Neural crest cell (in vitro differentiated cells): ENCODE data around the gene FEN1. TPM values are rescaled to one million over a fixed set of nuclear protein-coding genes. Genes with fewer than 3 reads are reported as not detected.

ENCODE experiments used
- DNase-seq: peaks from one replicate; pipeline ENCODE4 v3.0.0; 2021; ENCODE audit warnings: low read depth, mixed read lengths, low spot score
- H3K27ac Mint-ChIP-seq: one replicate; pipeline ENCODE4 v1.8.0; 2021; ENCODE audit warnings: mild to moderate bottlenecking, mixed read lengths; ENCODE audit not compliant: unreplicated experiment
- H3K27me3 Mint-ChIP-seq: 2 replicates; pipeline ENCODE4 v1.8.0; 2021; ENCODE audit warnings: low read depth, mild to moderate bottlenecking, mixed read lengths
- H3K36me3 Mint-ChIP-seq: 2 replicates; pipeline ENCODE4 v1.8.0; 2021; ENCODE audit warnings: low read depth, mild to moderate bottlenecking, mixed read lengths
- H3K4me1 Mint-ChIP-seq: 2 replicates; pipeline ENCODE4 v1.8.0; 2021; ENCODE audit warnings: mixed read lengths
- H3K4me3 Mint-ChIP-seq: one replicate; pipeline ENCODE4 v1.8.0; 2021; ENCODE audit warnings: mild to moderate bottlenecking, mixed read lengths
- H3K9me3 Mint-ChIP-seq: 2 replicates; pipeline ENCODE4 v1.8.0; 2021; ENCODE audit warnings: mixed read lengths
- total RNA-seq: library from RNA; stranded (reverse); gene quantifications from 2 replicates; pipeline ENCODE4 v1.2.1, GENCODE V29; 2021
- TF ChIP-seq, protein P1 (sequence below): fragments of 200-600 bp; sonication (generic); conservative IDR thresholded peaks from 2 replicates; pipeline ENCODE4 v1.5.0; 2021; ENCODE audit warnings: antibody characterized with exemption, mild to moderate bottlenecking

FEN1 gene
- total RNA-seq, 1 donor from 2014 or later, result 99.6 TPM

DNA sequence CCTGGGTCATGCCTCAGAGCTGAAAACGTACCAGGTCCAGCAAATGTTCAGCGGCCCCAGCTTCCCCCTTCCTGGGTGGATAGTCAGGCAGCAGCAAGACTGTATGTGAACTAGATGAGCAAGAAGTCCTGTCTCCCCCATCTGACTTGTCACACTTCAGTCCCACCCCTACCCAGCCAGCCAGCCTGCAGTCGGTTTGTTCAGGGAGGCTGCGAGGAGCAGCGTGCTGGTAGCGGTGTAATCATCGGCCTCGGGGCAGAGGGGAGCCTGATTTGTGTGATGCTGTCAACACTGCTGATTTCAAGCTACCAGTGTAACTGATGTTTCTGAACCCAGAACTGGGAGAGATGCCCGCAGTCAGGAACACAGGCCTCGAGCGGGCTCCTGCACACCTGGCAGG lies 9.9 kb upstream of the FEN1 start:
- no peak overlapping the region for H3K4me3 Mint-ChIP-seq
- no peaks in the 10 kb centered on the region for H3K36me3 Mint-ChIP-seq
- no peaks in the 10 kb centered on the region for H3K9me3 Mint-ChIP-seq
- no peak for DNase-seq
- no peaks in the 10 kb centered on the region for H3K4me1 Mint-ChIP-seq
- no peak overlapping the region for H3K27ac Mint-ChIP-seq
- TF ChIP-seq, protein P1, sequence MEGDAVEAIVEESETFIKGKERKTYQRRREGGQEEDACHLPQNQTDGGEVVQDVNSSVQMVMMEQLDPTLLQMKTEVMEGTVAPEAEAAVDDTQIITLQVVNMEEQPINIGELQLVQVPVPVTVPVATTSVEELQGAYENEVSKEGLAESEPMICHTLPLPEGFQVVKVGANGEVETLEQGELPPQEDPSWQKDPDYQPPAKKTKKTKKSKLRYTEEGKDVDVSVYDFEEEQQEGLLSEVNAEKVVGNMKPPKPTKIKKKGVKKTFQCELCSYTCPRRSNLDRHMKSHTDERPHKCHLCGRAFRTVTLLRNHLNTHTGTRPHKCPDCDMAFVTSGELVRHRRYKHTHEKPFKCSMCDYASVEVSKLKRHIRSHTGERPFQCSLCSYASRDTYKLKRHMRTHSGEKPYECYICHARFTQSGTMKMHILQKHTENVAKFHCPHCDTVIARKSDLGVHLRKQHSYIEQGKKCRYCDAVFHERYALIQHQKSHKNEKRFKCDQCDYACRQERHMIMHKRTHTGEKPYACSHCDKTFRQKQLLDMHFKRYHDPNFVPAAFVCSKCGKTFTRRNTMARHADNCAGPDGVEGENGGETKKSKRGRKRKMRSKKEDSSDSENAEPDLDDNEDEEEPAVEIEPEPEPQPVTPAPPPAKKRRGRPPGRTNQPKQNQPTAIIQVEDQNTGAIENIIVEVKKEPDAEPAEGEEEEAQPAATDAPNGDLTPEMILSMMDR, result no peak
- H3K27me3 Mint-ChIP-seq, result no peaks in the 10 kb centered on the region

DNA sequence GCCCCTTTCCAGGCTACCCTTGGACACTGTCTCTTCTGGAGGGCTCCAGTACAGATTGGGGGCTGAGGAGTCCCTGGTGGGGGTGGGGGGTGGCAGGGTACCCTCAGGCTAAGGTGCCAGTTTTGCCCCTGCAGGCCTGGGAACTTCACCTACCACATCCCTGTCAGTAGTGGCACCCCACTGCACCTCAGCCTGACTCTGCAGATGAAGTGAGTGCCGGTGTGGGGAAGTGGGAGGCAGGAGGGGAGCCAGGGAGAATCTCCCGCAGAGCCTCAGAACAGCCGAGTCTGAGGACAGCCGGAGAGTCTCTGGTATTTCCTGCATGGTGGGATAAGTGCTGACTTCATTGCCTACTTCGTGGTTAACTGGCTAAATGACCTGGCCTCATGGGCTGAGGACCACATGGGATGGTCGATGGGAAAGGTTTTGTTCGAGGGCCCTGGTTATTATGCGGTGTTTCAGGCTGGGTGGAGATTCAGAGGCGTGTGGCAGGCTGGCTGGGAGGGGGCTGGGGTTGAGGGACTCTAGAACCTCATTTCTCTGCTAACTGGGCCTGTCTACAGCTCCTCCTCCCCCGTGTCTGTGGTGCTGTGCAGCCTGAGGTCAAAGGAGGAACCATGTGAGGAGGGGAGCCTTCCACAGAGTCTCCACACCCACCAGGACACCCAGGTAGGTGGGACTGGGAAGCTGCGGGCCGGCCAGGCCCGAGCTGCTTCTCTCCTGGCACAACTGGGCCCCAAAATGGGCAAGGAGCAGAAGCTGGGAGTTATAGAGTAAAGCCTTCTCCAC lies 8.8 kb upstream of the FEN1 start:
- H3K4me3 Mint-ChIP-seq, result peak overlapping the region; percentile 65

DNA sequence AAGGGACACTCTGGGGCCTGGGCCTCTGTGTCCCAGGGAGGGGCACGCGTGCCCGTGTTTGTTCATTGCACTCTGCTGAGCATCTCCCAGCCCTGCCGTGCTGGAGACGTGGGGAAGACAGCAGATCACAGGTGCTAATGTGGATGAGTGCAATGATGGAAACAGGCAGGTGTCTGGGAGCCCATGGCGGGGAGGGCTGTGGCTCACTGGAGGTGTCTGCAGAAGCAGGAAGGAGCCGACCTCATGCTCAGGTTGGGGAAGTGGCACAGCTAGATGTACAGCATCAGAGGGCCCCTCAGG lies 8.3 kb upstream of the FEN1 start:
- no peaks in the 10 kb centered on the region for H3K27me3 Mint-ChIP-seq
- TF ChIP-seq, protein P1, result no peak
- no peak overlapping the region for H3K27ac Mint-ChIP-seq
- H3K36me3 Mint-ChIP-seq, result no peaks in the 10 kb centered on the region
- H3K9me3 Mint-ChIP-seq, result no peaks in the 10 kb centered on the region
- H3K4me1 Mint-ChIP-seq, result no peaks in the 10 kb centered on the region
- peak overlapping the region; percentile 65 for H3K4me3 Mint-ChIP-seq
- DNase-seq, result no peak

More for the DNA sequence above, 8.8 kb upstream of the FEN1 start:
- Mint-ChIP-seq H3K27ac (no peak overlapping the region), H3K27me3 (no peaks in the 10 kb centered on the region), H3K36me3 (no peaks in the 10 kb centered on the region), H3K4me1 (no peaks in the 10 kb centered on the region), H3K9me3 (no peaks in the 10 kb centered on the region)
- TF ChIP-seq, protein P1, result no peak
- DNase-seq, result no peak

DNA sequence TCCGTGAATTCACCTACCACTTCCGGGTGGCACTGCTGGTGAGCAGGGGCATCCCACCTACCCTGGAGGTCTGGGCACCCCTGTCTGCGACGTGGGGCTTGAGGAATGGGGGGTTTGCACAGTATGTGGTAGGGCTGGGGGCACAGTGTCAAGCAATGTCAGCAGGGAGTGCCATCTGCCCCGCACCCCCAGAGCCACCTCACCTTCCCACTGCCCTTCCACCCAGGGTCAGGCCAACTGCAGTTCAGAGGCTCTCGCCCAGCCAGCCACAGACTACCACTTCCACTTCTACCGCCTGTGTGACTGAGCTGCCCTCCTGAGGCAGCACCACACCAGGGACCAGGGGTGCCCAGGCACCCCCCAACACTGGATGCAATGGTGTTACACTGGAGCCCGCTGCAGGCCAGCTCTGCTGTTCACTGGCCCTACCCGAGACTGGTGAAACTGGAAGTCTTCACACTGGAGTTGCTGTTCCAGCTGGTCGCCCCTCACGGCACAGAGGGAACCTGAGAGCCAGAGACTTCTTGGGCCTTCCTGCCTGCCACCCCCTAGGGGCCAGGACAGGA lies 6.8 kb upstream of the FEN1 start:
- H3K27me3 Mint-ChIP-seq, result no peaks in the 10 kb centered on the region
- H3K9me3 Mint-ChIP-seq, result no peaks in the 10 kb centered on the region
- TF ChIP-seq, protein P1, result no peak
- no peak overlapping the region for H3K4me3 Mint-ChIP-seq
- peaks cover 6% of the 10 kb centered on the region for H3K36me3 Mint-ChIP-seq
- no peaks in the 10 kb centered on the region for H3K4me1 Mint-ChIP-seq
- no peak for DNase-seq
- H3K27ac Mint-ChIP-seq, result no peak overlapping the region

DNA sequence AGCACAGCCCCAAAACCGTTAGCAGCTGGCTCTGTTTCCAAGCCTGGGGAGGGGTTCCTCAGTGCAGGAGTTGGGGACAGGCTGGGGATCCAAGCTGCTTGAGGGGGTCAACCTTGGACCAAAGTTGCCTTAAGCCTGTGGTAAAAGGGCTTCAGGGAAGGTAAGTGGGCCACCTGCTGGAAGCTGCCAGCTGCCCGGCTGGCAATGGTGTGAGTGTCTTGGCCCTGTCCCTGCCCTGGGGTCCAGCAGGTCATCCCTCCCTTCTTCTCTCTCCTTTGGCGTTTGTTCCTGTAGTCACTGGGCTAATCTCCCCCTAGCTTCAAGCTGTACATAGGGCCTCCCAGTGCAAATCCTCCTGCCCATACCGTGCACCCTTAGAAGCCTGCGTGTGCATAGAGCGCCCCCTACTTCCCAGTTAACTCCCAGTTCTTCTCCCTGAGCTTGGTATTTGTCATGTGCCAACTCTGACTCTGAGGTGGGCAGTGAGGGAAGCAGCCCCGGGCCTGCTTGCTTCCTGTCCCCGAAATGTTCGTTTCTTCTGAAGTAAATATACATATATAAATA lies 4.7 kb upstream of the FEN1 start:
- DNase-seq, result peak; percentile 37
- Mint-ChIP-seq H3K4me1 (peaks cover 13% of the 10 kb centered on the region), H3K27me3 (peaks cover 3% of the 10 kb centered on the region), H3K9me3 (no peaks in the 10 kb centered on the region), H3K27ac (no peak overlapping the region), H3K4me3 (no peak overlapping the region), H3K36me3 (peaks cover 6% of the 10 kb centered on the region)
- TF ChIP-seq, protein P1, result peak; percentile 60
